Activated CD8-positive, alpha-beta memory T cell treated with anti-CD3 and anti-CD28 coated beads for 24 hours (primary cell): ENCODE results near the gene RPL18.
"Not testable (repeated sequence)": the region's sequence is repeated elsewhere in the genome, so short reads cannot be mapped to it uniquely, and the experiment has no call there.

Source experiments
- DNase-seq: peaks from one replicate; pipeline ENCODE4 v3.0.0-alpha.2; 2020

Gene RPL18

DNA sequence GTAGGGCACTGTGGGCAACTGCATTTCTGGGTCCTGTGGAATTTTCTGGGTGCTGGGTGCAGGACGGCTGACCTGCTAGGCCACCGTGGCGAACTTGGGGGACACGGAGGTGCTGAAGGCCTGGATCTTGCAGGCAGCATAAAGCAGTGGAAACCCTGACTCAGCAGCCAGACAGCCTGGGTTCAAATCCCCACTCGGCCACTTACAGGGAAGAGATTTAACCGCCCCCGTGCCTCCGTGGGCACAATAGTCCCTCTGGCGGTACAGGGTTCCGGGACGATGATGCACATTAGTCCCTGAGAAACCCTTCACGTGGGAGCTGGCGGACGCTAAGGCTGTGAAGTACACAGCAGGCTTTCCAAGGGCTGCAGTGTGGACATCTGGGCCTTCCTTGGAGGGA lies 7.1 kb downstream of the RPL18 start:
- DNase-seq = no peak

DNA sequence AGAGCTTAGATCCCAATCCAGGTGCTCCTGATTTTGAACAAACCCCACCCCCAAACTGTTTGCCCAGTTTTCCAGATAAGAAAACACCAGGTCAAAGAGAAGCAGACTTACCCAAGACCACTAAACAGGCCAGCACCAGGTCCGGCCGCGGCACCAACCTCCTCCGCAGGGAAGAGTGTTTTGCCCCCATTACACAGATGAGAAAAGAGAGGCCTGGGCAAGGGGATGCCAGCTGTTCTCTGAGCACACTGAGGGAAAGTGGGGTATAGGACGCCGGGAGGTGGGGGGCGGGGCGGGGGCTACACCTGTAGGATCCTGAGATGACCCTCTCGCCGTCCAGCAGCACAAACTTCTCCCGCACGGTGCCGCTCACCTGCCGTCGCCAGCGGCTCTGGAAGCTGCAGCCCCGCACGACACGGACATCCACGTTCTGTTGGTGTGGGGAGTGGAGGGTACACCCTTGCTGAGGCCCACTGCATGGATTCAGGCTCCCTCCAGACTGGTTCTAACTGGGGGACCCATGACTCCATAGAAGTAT lies 9.3 kb downstream of the RPL18 start:
- DNase-seq = no peak

DNA sequence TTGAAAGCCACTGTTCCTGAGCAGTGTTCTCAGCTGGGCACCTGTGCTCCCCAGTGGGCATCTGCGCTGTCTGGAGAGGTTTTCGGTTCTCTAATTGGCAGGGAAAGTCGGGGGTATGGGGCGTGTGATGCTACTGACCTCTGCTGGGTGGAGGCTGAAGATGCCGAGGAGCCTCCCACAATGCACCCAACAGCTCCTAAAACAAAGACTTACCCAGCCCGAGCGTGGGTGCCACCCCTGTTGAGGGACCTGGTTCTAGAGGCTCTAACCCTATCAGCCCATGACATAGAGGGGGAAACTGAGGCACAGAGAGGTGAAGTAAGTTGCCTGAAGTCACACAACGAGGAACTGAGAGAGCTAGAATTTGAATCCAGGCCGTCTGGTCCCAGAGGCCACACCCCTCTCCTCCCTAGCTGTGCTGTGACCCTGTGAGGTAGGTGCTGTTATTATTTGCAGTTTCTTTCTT lies 10.1 kb downstream of the RPL18 start:
- DNase-seq = peak; percentile 71

DNA sequence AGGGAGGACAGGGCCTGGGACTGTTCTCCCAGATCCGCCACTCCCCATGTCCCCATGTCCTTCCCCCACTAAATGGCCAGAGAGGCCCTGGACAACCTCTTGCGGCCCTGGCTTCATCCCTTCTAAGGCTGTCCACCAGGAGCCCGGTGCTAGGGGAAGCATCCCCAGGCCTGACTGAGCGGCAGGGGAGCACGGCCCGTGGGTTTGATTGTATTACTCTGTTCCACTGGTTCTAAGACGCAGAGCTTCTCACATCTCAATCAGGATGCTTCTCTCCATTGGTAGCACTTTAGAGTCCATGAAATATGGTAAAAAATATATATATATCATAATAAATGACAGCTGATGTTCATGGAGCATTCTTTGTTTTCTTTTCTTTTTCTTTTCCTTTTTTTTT lies 11.6 kb downstream of the RPL18 start:
- no peak for DNase-seq

DNA sequence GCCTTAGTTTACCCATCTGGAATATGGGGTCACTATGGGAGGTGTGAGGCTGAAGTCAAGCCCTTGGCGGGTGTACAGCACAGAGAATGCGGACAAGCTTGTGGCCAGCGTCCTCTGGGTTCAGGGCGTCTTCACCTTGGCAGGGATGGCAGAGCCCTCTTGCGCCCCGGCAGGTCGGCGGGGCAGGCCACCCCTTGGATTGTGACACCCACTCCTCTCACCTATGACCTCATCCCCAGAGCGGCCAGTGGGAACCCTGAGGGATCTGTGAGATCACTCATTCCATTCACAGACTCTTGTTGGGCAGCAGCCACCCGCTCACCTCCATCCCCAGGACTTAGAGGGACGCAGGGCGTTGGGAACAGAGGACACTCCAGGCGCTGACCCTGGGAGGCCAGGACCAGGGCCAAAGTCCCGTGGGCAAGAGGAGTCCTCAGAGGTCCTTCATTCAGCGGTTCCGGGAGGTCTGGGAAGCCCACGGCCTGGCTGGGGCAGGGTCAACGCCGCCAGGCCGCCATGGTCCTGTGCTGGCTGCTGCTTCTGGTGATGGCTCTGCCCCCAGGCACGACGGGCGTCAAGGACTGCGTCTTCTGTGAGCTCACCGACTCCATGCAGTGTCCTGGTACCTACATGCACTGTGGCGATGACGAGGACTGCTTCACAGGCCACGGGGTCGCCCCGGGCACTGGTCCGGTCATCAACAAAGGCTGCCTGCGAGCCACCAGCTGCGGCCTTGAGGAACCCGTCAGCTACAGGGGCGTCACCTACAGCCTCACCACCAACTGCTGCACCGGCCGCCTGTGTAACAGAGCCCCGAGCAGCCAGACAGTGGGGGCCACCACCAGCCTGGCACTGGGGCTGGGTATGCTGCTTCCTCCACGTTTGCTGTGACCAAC lies 12.3 kb downstream of the RPL18 start, which contains the start of gene SPACA4:
TSS of gene SPACA4 (plus strand) at position 280 of the 896 bp plus-strand sequence. CDS start at position 517, 237 bp downstream.
- no peak for DNase-seq

DNA sequence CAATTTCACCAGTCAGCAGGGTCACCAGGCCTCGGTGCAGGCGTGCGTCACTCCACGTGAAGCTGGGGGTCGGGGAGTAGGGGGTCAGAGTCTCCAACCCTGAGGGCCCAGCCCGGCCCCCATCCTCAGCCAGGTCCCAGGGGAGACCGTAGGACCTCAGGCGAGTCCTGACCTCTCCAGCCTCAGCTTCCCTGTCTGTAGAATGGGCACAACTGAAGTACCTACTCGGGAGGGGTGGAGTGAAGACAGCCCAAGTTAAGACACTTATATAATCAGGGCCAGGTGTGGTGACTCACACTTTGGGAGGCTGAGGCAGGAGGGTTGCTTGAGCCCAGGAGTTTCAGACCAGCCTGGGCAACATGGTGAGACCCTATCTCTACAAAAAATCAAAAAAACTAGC lies 15.1 kb downstream of the RPL18 start:
- no peak for DNase-seq

DNA sequence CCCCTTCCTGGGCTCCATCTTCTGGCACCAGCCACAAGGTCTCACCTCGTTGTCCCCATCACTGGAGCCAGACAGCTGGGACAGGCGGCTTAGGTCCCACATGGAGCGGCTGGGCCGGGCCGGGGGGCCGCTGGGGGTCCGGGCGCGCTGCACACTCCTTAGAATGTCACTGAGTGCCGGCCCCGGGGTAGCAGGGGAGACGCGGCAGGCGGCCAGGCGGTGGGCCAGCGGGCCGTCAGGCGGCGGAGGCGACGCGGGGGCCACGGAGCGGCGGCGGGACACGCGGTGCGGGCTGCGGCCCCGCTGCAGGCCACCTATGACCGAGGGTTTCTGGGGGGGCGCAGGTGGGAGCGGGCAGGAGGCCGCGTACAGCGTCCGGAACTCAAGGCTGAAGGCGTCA lies 15.5 kb downstream of the RPL18 start:
- DNase-seq = no peak

DNA sequence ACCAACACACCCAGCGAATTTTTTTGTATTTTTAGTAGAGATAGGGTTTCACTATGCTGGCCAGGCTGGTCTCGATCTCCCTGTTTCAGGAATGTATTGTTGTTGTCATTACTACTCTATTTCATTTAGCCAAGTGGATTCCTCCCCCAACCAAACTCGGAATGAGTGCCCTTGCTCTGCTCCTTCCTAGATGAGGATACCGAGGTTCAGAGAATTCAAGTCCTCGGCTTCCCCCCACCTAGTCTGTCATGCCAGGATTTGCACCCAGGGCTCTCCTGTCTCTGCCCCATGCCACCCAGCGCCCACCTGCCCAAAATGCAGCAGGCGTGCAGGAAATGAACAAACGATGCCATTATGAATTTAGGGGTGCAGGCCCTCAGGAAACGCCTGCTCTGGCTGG lies 16.0 kb downstream of the RPL18 start:
- no peak for DNase-seq

DNA sequence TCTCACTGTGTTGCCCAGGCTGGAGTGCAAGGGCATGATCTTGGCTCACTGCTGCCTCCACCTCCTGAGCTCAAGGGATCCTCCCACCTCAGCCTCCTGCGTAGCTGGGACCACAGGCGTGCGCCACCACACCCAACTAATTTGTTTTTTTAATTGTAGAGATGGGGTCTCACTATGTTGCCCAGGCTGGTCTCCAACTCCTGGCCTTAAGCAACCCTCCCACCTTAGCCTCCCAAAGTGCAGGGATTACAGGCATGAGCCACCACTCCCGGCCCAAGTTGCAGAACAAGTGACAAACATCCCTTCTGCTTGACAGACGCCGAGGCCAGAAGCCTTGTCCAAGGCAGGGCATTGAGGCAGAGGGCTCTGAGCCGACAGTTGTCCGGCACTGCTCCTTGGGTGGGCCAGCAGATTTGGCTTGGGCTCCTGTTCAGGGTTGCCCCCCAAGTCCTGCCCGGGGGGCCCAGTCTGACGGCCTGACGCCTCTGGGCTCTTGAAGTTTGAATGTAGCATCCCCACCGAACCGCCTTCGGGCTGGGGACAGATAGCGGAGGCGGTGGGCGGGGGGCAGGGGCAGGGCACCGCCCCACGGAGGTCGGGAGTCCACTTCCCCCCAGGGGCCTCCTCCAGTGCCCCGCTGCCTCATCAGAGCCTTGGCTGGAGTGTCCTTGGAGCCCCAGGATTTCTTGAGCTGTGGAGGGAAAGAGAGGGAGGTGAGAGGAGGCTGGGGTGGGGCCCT lies 18.1 kb downstream of the RPL18 start:
- DNase-seq = no peak

DNA sequence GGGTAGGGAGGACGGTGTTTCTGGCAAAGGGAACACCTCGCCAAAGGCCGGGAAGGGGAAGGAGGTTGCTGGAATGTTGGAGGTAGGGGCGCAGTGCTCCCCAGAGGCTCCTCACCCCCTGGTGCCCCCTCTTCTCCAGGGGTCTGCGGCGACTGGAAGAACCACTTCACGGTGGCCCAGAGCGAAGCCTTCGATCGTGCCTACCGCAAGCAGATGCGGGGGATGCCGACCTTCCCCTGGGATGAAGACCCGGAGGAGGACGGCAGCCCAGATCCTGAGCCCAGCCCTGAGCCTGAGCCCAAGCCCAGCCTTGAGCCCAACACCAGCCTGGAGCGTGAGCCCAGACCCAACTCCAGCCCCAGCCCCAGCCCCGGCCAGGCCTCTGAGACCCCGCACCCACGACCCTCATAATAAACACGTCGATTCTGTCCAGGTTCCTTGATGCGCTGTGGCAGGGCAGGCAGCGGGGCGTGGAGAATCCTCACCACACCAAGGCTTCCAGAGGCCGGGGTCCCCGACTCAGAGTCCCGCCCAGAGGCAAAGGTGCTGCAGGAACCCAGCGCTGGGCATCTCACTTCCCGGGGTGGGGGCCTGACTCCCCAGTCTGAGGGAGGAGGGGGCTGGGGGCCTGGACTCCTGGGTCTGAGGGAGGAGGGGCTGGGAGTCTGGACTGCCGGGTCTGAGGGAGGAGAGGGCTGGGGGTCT lies 19.8 kb downstream of the RPL18 start:
- DNase-seq = no peak

DNA sequence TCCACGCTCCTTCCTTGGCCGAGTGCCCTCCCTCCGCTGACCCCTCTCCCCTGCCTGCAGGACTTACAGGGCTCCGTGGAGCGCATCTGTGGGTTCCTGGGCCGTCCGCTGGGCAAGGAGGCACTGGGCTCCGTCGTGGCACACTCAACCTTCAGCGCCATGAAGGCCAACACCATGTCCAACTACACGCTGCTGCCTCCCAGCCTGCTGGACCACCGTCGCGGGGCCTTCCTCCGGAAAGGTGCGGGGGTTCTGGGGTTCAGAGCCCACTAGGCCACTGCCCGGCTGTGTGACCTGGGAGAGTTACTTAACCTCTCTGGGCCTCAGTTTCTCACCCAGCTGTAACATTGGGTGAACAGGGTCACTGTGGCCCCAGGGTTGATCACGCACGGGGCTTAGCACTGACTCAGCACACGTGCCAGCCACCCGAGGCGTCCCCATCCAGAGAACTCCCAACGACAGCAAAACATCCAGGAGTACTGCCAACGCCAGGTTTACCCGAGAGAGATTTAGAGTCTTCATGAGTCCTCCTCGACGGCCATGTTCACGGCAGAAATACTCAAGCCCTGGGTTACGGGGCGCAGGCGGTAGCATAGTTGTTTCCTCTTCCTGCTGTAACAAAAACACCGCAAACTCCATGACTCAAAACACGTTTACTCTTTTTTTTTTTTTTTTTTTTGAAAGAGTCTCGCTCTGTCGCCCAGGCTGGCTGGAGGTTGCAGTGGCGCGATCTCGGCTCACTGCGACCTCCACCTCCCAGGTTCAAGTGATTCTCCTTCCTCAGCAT lies 22.1 kb downstream of the RPL18 start:
- DNase-seq = peak; percentile 67

DNA sequence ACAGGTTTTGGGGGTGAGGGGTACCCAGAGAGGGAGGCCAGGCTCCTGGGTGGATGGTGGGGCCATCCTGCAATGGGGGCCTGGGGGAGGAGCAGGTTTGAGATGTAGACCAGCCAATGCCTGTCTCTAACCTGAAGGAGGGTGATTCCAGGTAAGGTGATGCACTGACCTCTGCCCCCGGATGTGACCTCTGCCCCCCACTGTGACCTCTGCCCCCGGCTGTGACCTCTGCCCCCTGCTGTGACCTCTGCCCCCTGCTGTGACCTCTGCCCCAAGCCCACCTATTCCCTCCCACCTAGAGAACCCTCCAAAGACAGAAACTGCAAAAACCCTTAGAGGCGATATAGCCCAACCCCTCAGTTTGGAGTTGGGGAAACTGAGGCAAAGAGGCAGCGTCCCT lies 22.7 kb downstream of the RPL18 start:
- DNase-seq = no peak

DNA sequence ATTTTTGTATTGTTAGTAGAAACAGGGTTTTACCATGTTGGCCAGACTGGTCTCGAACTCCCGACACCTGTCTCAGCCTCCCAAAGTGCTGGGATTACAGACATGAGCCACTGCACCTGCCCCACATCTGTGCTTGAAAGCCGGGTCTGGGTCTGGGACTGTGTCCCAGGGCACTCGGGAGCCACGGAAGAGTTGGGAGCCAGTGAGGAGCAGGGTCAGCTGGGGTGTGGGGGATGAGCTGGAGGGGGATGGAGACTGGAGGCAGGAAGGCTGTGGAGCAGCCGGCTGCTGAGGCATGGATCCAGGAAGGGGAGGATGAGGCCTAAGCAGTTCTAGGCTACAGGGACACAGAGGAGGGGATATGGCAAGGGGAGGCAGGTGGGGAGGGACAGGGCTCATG lies 23.1 kb downstream of the RPL18 start:
- DNase-seq = no peak

DNA sequence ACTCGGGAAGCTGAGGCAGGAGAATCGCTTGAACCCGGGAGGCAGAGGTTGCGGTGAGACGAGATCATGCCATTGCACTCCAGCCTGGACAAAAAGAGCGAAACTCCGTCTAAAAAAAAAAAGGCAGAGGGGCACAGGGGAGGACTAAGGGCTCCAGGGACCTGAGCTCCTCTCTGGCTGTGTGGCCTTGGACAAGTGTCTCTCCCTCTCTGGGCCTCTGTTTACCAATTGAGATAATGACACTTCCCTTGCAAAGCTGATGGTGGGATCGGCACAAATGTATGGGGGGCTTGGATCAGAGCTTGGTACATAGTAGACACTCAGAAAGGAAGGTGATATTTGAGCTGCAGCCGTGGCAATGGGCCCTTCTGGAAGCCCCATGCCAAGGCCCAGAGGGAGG lies 23.8 kb downstream of the RPL18 start:
- no peak for DNase-seq

DNA sequence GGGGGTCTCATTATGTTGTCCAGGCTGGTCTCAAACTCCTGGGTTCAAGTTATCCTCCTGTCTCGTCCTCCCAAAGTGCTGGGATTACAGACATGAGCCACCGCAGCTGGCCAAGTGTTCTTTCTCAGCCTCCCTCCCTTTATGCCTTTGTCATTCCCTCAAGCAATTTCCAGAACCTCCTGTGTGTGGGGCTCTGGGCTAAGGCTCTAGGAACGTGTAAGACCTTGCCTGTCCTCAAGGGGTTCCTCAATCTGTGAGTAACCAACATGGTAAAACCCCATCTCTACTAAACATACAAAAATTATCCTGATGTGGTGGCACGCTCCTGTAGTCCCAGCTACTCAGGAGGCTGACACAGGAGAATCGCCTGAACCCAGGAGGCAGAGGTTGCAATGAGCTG lies 28.0 kb downstream of the RPL18 start:
- no peak for DNase-seq

DNA sequence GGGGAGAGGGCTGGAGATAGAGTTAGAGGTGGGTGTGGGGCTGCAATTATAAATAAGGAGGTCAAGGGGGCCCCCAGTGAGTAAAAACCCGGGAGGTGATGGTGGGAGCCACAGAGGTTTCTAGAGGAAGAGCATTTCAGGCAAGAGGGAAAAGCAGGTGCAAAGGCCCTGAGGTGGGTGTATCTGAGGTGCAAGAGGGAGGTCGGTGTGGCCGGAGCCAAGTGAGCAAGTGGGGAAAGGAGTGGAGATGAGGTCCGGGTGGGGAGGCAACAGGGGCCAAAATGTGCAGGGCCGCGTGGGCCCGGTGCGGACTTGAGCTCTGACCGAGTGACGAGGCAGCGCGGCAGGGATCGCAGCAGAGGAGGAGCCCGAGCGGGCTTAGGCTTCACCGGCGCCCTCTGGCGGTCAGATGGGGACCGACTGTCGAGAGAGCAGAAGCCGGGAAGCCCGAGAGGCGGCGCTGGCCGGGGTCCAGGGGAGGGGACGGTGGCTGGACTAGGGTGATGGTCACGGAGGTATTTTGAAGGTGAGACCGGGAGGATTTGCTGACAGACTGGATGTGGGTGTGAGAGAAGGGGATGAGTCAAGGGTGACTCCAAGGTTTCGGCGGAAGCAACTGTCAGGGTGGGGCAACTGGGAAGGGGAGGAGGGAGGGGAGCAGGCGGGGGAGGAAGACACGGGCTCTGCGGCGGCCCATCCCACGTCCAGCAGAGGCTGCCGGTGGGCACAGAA lies 30.1 kb downstream of the RPL18 start:
- DNase-seq = peak; percentile 95

DNA sequence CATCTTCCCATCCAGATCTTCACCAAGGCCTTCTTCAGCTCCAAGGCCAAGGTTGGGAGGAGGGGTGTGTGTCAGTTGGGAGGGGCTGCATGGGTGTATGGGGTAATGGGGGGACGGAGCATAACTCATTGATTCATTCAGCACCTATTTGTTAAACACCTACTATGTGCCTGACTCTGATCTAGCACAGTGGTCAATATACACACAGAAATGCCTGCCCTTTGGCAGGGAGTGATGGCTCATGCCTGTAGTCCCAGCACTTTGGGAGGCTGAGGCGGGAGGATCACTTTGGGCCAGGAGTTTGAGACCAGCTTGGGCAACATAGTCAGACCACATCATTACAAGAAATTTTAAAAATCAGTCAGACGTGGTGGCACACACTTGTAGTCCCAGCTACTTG lies 31.6 kb downstream of the RPL18 start:
- DNase-seq = no peak

DNA sequence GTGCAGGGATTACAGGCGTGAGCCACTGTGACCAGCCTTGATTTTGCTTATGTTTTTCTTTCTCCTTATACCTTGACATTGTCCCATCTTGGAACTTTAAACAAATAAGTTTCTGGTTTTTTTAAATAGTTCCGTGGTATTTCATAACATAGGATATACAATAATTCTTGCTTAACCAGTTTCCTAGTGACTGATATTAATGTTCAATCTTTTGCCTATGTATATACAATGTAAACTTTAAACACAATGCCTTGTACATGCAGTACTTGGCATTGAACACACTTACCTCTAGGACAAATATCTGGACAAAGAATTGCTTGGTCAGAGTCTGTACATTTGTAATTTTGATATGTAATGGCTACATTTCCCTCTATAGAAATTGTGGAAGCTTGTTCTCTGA lies 36.8 kb downstream of the RPL18 start:
- no peak for DNase-seq

DNA sequence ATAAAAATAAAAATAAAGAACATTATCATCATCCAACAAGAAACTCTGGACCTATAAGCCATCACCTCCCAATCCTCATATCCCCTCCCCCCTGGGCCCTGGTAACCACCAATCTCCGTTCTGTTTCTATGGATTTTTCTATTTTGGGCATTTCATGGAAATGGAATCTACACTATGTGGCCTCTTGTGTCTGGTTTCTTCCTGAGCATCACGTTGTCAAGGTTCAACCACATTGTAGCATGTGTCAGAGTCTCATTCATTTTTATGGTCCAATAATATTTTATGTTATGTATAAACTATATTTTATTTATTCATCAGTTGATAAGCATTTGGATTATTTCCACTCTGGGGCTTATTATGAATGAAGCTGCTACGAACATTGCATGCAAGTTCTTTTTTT lies 40.1 kb downstream of the RPL18 start:
- DNase-seq = no peak

DNA sequence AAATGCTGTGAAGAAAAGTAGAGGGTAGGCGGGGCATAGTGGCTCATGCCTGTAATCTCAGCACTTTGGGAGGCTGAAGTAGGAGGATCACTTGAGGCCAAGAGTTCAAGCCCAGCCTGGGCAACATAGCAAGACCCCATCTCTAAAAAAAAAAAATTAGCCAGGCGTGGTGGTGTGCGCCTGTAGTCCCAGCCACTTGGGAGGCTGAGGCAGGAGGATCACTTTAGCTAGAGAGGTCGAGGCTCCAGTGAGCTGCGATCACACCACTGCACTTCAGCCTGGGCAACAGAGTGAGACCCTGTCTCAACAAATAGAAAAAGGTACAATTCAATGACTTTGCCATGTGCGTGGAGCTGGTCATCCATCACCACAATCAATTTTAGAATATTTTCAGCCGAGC lies 41.1 kb downstream of the RPL18 start:
- DNase-seq = not testable (repeated sequence)

DNA sequence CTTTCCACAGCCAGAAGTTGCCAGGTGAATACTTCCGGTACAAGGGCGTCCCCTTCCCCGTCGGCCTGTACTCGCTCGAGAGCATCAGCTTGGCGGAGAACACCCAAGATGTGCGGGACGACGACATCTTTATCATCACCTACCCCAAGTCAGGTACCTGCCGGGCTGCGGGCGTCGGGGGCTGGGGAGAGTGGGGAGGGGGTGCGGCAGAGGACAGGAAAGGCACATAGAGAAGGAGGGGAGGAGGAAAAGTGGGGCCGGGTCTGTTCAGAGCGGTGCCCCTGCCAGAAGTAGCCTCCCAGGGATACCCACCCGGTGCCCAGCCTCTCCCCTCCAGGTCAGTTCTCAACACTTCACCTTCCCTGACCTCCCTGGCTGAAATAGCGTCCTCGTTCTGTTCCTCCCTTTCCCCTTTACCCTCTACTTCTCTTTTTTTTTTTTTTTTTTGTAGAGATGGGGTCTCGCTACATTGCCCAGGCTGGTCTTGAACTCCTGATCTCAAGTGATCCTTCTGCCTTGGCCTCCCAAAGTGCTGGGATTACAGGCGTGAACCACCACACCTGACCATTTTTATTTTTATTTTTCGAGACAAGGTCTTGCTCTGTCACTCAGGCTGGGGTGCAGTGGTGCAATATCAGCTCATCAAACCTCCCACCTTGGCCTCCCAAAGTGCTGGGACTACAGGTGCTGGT lies 42.9 kb downstream of the RPL18 start:
- DNase-seq = no peak
